HG02870 (cell line): ENCODE results near the gene TMEM101.
"Not testable (repeated sequence)": the region's sequence is repeated elsewhere in the genome, so short reads cannot be mapped to it uniquely, and the experiment has no call there.

ENCODE experiments used
- ATAC-seq: cut with Tn5 transposase; IDR thresholded peaks from one replicate; pipeline ENCODE4 v1.9.1; 2021; ENCODE audit warnings: mild to moderate bottlenecking, moderate library complexity; ENCODE audit not compliant: unreplicated experiment

The TMEM101 gene

GRCh38 chr17:43975898-43976297, 38.9 kb downstream of the TMEM101 start:
- no peak for ATAC-seq

GRCh38 chr17:43974382-43975266, 40.1 kb downstream of the TMEM101 start:
- ATAC-seq, result no peak

- ATAC-seq, result not testable (repeated sequence)
Measured at GRCh38 chr17:43972444-43973212, 42.1 kb downstream of the TMEM101 start.

GRCh38 chr17:43971436-43971835, 43.3 kb downstream of the TMEM101 start:
- not testable (repeated sequence) for ATAC-seq

GRCh38 chr17:43970366-43970765, 44.4 kb downstream of the TMEM101 start:
- ATAC-seq, result no peak

- no peak for ATAC-seq
Measured at GRCh38 chr17:43967251-43967875, 47.4 kb downstream of the TMEM101 start.

GRCh38 chr17:43966276-43966675, 48.5 kb downstream of the TMEM101 start:
- no peak for ATAC-seq

GRCh38 chr17:43962479-43962878, 52.3 kb downstream of the TMEM101 start:
- no peak for ATAC-seq

- no peak for ATAC-seq
Measured at GRCh38 chr17:43961954-43962353, 52.8 kb downstream of the TMEM101 start.

GRCh38 chr17:43961292-43961691, 53.5 kb downstream of the TMEM101 start:
- not testable (repeated sequence) for ATAC-seq
